HFF-Myc (cell line): ENCODE results near the gene MEFV.
A peak's percentile ranks its signal among the peaks of the same experiment; 100 is the strongest.
"Not testable (repeated sequence)": the region's sequence is repeated elsewhere in the genome, so short reads cannot be mapped to it uniquely, and the experiment has no call there.

Experiments used
- DNase-seq: peaks from one replicate; pipeline ENCODE4 v3.0.0-alpha.2; 2011; ENCODE audit warnings: low read depth; ENCODE audit errors: extremely low read depth
- H3K4me3 ChIP-seq: replicated peaks from 2 replicates; pipeline ENCODE4 v1.5.1; 2011; ENCODE audit warnings: low read depth, mild to moderate bottlenecking, control low read depth, low read length
- CTCF ChIP-seq: IDR thresholded peaks from 2 replicates; pipeline ENCODE4 v1.5.1; 2012; ENCODE audit warnings: mild to moderate bottlenecking, low read depth, low read length, control low read depth; ENCODE audit errors: missing control alignments

Gene MEFV

GRCh38 chr16:3282103-3282729 lies 25.8 kb upstream of the MEFV start:
- H3K4me3 ChIP-seq, result peak overlapping the region; percentile 100
- TF ChIP-seq CTCF, result no peak
- DNase-seq, result no peak

GRCh38 chr16:3281222-3281820 lies 24.9 kb upstream of the MEFV start:
- TF ChIP-seq CTCF, result no peak
- DNase-seq, result no peak
- no peak overlapping the region for H3K4me3 ChIP-seq

- H3K4me3 ChIP-seq, result no peak overlapping the region
- DNase-seq, result no peak
- no peak for TF ChIP-seq CTCF
Observed at GRCh38 chr16:3276679-3277078, 20.2 kb upstream of the MEFV start.

- DNase-seq, result no peak
- no peak for TF ChIP-seq CTCF
- H3K4me3 ChIP-seq, result no peak overlapping the region
Observed at GRCh38 chr16:3274947-3275346, 18.5 kb upstream of the MEFV start.

- no peak overlapping the region for H3K4me3 ChIP-seq
Observed at GRCh38 chr16:3274490-3274889, 18.1 kb upstream of the MEFV start.

GRCh38 chr16:3271281-3271680 lies 14.8 kb upstream of the MEFV start:
- H3K4me3 ChIP-seq, DNase-seq: not testable (repeated sequence)

More at GRCh38 chr16:3274490-3274889, 18.1 kb upstream of the MEFV start:
- TF ChIP-seq CTCF, result no peak
- no peak for DNase-seq

- DNase-seq, H3K4me3 ChIP-seq: not testable (repeated sequence)
Observed at GRCh38 chr16:3270718-3271117, 14.3 kb upstream of the MEFV start.

- no peak for TF ChIP-seq CTCF
- H3K4me3 ChIP-seq, result no peak overlapping the region
- no peak for DNase-seq
Observed at GRCh38 chr16:3268294-3268693, 11.9 kb upstream of the MEFV start.
